Fibroblast of villous mesenchyme (primary cell): Measurements from ENCODE around the gene MAB21L1. TPM values are rescaled to one million over a fixed set of nuclear protein-coding genes. Genes with fewer than 3 reads are reported as not detected.

Source experiments
- DNase-seq: peaks from one replicate; pipeline ENCODE4 v3.0.0-alpha.2; 2010; ENCODE audit warnings: low read depth
- H3K4me3 ChIP-seq: 2 replicates; pipeline ENCODE4 v1.5.1; 2011; ENCODE audit warnings: low read depth, mild to moderate bottlenecking, low read length
- total RNA-seq: library from RNA; depleted of rRNA; stranded (reverse); fragments of >200 nt; gene quantifications from 2 replicates; pipeline ENCODE4 v1.2.3, GENCODE V29; 2012
- TF ChIP-seq, protein P1 (sequence below): IDR thresholded peaks from 2 replicates; pipeline ENCODE4 v1.5.1; 2012; ENCODE audit warnings: low read depth, mild to moderate bottlenecking, low read length; ENCODE audit not compliant: insufficient read depth

The MAB21L1 gene
- total RNA-seq, 1 donor: under 0.01 TPM

DNA sequence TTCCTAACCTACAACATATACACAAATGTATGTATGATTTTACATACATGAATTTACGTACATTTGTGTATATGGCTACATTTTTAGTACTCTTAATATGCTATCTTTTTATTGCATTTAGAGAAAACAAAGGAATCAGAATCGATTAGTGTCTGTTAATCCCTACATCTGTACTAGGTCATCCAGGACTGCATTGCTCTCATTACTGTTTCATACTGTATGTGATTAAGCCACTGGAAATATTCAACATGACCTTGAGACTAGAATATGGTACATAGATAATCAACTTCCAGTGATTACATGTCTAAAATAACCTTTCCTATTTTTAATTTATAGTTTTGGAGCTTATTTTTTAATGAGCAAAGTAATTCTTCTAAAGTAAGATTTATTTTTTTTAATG, 5.3 kb upstream of the MAB21L1 start:
- DNase-seq: no peak
- TF ChIP-seq, protein P1, sequence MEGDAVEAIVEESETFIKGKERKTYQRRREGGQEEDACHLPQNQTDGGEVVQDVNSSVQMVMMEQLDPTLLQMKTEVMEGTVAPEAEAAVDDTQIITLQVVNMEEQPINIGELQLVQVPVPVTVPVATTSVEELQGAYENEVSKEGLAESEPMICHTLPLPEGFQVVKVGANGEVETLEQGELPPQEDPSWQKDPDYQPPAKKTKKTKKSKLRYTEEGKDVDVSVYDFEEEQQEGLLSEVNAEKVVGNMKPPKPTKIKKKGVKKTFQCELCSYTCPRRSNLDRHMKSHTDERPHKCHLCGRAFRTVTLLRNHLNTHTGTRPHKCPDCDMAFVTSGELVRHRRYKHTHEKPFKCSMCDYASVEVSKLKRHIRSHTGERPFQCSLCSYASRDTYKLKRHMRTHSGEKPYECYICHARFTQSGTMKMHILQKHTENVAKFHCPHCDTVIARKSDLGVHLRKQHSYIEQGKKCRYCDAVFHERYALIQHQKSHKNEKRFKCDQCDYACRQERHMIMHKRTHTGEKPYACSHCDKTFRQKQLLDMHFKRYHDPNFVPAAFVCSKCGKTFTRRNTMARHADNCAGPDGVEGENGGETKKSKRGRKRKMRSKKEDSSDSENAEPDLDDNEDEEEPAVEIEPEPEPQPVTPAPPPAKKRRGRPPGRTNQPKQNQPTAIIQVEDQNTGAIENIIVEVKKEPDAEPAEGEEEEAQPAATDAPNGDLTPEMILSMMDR: no peak
- no peak overlapping the region for H3K4me3 ChIP-seq

DNA sequence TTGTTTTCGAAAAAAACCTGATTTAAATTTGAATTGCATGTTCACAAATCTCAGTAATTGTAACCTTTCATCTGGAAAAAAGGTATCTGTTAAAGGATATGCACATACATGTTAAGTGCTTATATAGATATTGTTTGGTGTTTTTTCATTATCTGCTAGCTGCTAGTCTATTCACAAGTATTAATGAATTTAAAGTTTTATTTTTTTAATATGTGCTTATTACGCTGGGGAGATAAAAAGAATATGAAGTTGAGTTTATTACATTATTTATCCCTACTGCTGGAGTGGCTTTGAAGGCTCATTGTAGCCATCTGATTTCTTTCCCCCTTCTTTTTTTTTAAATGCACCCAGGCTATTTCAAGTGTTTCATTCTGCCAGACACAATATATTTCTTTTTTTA, 3.9 kb upstream of the MAB21L1 start:
- no peak overlapping the region for H3K4me3 ChIP-seq
- TF ChIP-seq, protein P1: no peak
- DNase-seq: no peak

DNA sequence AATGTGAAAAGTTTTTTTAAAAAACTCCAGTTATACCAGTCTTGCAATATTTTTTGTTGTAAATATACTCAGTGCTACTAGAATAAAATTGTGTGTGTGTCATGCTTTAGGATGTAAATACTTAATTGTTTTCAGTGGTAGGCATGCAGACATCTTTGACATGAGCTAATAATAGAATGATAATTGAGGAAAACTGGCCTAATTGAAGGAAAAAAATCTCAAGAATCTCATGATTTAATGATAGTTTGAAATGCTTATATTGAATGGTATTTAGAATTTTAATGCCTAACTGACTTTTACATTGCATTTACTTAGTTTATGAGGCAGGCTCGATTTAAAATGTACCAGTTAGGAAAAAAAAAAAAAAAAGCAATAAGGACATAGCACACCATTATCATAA, 3.2 kb upstream of the MAB21L1 start:
- H3K4me3 ChIP-seq: no peak overlapping the region
- TF ChIP-seq, protein P1: no peak
- DNase-seq: no peak

DNA sequence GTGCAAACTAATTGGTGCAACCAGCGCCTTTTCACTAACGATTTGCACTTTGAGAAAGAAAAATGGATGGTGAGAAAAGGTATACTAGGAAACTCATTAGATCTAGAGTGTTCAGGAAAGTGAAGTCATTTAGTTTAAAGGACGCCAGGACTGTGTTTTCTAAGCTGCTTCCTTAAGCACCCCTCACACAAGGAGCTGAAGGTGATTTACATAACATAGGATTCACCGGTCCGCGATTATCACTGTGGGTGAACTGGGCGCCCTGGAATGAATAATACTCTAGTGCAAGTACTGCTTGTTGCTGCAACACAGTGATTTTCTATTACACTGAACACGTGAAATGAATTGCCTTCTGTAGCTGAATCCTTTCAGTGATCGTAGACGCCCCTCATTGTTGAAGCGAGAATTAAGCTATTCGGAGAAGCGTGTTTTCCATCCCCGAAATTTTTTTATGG, 2.6 kb upstream of the MAB21L1 start:
- no peak for DNase-seq
- H3K4me3 ChIP-seq: no peak overlapping the region
- TF ChIP-seq, protein P1: no peak

DNA sequence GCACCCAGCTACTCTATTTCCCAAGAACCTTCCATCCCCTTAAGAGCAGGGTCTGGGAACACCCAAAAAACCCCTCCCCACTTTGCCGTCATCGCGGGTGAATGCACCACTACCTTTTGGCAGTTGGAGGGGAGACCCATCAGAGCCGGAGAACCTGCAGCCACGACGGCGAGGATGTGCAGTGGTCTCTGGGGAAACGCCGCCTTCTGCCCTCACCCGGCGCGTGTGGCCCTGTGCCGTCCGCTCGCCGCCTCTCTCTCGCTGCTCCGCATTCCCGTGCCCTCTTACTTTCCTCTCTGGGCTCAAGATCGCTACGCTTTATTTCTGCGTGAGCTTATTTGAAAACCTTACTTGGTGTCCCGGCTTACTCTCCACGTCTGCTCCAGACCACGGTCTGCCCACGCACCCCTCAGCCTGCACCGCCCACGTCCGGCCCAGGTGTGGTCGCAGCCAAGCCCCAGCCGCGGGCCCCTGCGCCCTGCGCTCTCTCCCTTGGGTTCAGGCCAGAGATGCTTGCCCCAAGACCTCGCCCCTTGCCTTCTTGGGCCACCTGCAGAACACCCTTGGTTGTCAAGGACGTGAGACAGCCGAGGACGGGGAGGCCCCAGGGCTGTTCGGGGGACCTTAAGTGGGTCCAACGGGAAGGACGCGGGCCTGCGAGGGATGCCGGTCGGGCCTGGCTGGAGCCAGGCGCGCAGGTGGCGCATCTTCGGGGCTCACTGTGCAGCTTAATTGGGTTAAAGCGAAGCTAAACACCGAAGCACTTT, 2.0 kb upstream of the MAB21L1 start:
- TF ChIP-seq, protein P1: no peak
- no peak overlapping the region for H3K4me3 ChIP-seq
- no peak for DNase-seq

DNA sequence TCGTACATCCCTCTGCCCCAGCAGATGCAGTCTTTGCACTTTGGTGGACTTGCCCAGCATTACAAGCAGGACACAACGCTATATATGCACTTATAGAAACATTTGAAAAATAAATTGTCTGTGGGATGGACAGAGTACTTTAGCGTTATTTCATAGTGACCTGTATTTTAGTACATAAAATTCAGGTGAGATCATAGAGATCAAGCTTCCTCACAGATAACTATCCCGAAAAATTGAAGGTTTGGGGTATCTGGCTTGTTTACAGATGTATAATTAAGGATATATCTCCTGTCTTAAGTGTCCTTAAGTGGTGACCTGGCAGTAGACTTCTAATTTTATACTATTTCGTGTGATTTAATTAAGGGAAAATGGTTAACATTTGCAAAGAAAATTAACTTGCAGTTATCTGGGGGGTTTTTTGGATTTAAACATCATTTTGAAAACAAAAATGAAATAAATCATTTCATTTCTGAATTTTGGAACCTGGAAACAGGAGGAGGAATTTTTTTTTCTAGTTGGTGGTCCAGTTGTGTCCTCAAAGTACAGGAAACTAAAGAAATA, 977 bp upstream of the MAB21L1 start:
- no peak for DNase-seq
- TF ChIP-seq, protein P1: no peak
- no peak overlapping the region for H3K4me3 ChIP-seq
